CD4-positive, alpha-beta T cell treated with Interleukin-6 at 100 ng/mL for 8 hours (primary cell): ENCODE results near the gene WNT8A.
"Not testable (repeated sequence)": the region's sequence is repeated elsewhere in the genome, so short reads cannot be mapped to it uniquely, and the experiment has no call there.

ENCODE experiments used
- DNase-seq: peaks from one replicate; pipeline ENCODE4 v3.0.0-alpha.2; 2020; ENCODE audit warnings: mixed read lengths, low spot score

The WNT8A gene

GRCh38 chr5:138083702-138084101, at the start of gene WNT8A:
Gene WNT8A (plus strand): TSS chr5:138084033. CDS start chr5:138084128, 95 bp downstream.
- no peak for DNase-seq

GRCh38 chr5:138035605-138036537, 48.0 kb upstream of the WNT8A start:
- DNase-seq = peak; percentile 79

- DNase-seq = no peak
Observed at GRCh38 chr5:138037271-138037670, 46.6 kb upstream of the WNT8A start.

- no peak for DNase-seq
Observed at GRCh38 chr5:138037907-138038633, 45.8 kb upstream of the WNT8A start.

GRCh38 chr5:138038826-138039225, 45.0 kb upstream of the WNT8A start:
- DNase-seq = no peak

- not testable (repeated sequence) for DNase-seq
Observed at GRCh38 chr5:138045283-138045682, 38.5 kb upstream of the WNT8A start.

GRCh38 chr5:138051441-138052296, 32.2 kb upstream of the WNT8A start:
- no peak for DNase-seq

- not testable (repeated sequence) for DNase-seq
Observed at GRCh38 chr5:138052718-138053117, 31.1 kb upstream of the WNT8A start.

GRCh38 chr5:138053554-138053953, 30.3 kb upstream of the WNT8A start:
- no peak for DNase-seq

- no peak for DNase-seq
Observed at GRCh38 chr5:138054206-138054605, 29.6 kb upstream of the WNT8A start.

- DNase-seq = no peak
Observed at GRCh38 chr5:138054847-138055558, 28.8 kb upstream of the WNT8A start.

GRCh38 chr5:138064526-138064925, 19.3 kb upstream of the WNT8A start:
- DNase-seq = no peak

GRCh38 chr5:138065102-138065501, 18.7 kb upstream of the WNT8A start:
- no peak for DNase-seq

GRCh38 chr5:138067945-138068344, 15.9 kb upstream of the WNT8A start:
- no peak for DNase-seq

- peak; percentile 62 for DNase-seq
Observed at GRCh38 chr5:138068742-138069600, 14.9 kb upstream of the WNT8A start.

- not testable (repeated sequence) for DNase-seq
Observed at GRCh38 chr5:138070026-138070425, 13.8 kb upstream of the WNT8A start.

GRCh38 chr5:138077064-138077696, 6.7 kb upstream of the WNT8A start:
- peak; percentile 44 for DNase-seq

- no peak for DNase-seq
Observed at GRCh38 chr5:138078006-138078643, 5.7 kb upstream of the WNT8A start.

- DNase-seq = no peak
Observed at GRCh38 chr5:138082033-138082432, 1.8 kb upstream of the WNT8A start.
